Progenitor cell of endocrine pancreas (in vitro differentiated cells): ENCODE results near the gene BRK1. TPM values are rescaled to one million over a fixed set of nuclear protein-coding genes. Genes with fewer than 3 reads are reported as not detected.
A peak's percentile ranks its signal among the peaks of the same experiment; 100 is the strongest.
"Not testable (repeated sequence)": the region's sequence is repeated elsewhere in the genome, so short reads cannot be mapped to it uniquely, and the experiment has no call there.

Experiments used
- DNase-seq: peaks from one replicate; pipeline ENCODE4 v3.0.0; 2021; ENCODE audit warnings: low spot score; ENCODE audit not compliant: unreplicated experiment
- H3K27ac Mint-ChIP-seq: 2 replicates; pipeline ENCODE4 v1.8.0; 2021; ENCODE audit warnings: mild to moderate bottlenecking, moderate library complexity, mixed read lengths
- H3K27me3 Mint-ChIP-seq: 2 replicates; pipeline ENCODE4 v1.8.0; 2021; ENCODE audit warnings: mixed read lengths
- H3K36me3 Mint-ChIP-seq: 2 replicates; pipeline ENCODE4 v1.8.0; 2022; ENCODE audit warnings: mixed read lengths; ENCODE audit not compliant: insufficient read depth
- H3K4me1 Mint-ChIP-seq: 2 replicates; pipeline ENCODE4 v1.8.0; 2021; ENCODE audit warnings: low read depth, mixed read lengths
- H3K4me3 Mint-ChIP-seq: 2 replicates; pipeline ENCODE4 v1.8.0; 2021; ENCODE audit warnings: low read depth, mild to moderate bottlenecking, moderate library complexity, mixed read lengths
- H3K9me3 Mint-ChIP-seq: 2 replicates; pipeline ENCODE4 v1.8.0; 2021; ENCODE audit warnings: low read depth, mixed read lengths
- long read RNA-seq: library from polyadenylated mRNA; unstranded; transcript quantifications from one replicate; pipeline ENCODE4 v2.0.0, GENCODE V29; 2020
- total RNA-seq: library from RNA; stranded (reverse); gene quantifications from 2 replicates; pipeline ENCODE4 v1.2.1, GENCODE V29; 2021
- TF ChIP-seq, protein P1 (sequence below): fragments of 200-600 bp; sonication (generic); IDR thresholded peaks from one replicate; pipeline ENCODE4 v1.5.0; 2021; ENCODE audit warnings: antibody characterized with exemption, mild to moderate bottlenecking; ENCODE audit not compliant: unreplicated experiment

The BRK1 gene
- total RNA-seq: 117 and 123 TPM in 2 replicates
- long read RNA-seq, transcript BRK1-201 (3 exons, 1,233 nt): major isoform, 123 of 128 reads
- long read RNA-seq, partial matches to known transcripts: 0 of 128 reads
- long read RNA-seq, other reads (novel, unspliced or antisense): 5 of 128 reads

GRCh38 chr3:10115326-10116137 is at the start of gene BRK1:
BRK1 (plus strand) TSS chr3:10115675; CDS start chr3:10115702, 27 bp downstream.
- DNase-seq: peak; percentile 78
- TF ChIP-seq, protein P1, sequence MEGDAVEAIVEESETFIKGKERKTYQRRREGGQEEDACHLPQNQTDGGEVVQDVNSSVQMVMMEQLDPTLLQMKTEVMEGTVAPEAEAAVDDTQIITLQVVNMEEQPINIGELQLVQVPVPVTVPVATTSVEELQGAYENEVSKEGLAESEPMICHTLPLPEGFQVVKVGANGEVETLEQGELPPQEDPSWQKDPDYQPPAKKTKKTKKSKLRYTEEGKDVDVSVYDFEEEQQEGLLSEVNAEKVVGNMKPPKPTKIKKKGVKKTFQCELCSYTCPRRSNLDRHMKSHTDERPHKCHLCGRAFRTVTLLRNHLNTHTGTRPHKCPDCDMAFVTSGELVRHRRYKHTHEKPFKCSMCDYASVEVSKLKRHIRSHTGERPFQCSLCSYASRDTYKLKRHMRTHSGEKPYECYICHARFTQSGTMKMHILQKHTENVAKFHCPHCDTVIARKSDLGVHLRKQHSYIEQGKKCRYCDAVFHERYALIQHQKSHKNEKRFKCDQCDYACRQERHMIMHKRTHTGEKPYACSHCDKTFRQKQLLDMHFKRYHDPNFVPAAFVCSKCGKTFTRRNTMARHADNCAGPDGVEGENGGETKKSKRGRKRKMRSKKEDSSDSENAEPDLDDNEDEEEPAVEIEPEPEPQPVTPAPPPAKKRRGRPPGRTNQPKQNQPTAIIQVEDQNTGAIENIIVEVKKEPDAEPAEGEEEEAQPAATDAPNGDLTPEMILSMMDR: no peak
- Mint-ChIP-seq H3K4me1 (peaks cover 10% of the 10 kb centered on the region), H3K9me3 (no peaks in the 10 kb centered on the region), H3K27me3 (peaks cover 7% of the 10 kb centered on the region), H3K4me3 (peak within 1 kb of the TSS; percentile 97), H3K36me3 (peaks cover 2% of the 10 kb centered on the region), H3K27ac (peak within 1 kb of the TSS; percentile 96)

DNA sequence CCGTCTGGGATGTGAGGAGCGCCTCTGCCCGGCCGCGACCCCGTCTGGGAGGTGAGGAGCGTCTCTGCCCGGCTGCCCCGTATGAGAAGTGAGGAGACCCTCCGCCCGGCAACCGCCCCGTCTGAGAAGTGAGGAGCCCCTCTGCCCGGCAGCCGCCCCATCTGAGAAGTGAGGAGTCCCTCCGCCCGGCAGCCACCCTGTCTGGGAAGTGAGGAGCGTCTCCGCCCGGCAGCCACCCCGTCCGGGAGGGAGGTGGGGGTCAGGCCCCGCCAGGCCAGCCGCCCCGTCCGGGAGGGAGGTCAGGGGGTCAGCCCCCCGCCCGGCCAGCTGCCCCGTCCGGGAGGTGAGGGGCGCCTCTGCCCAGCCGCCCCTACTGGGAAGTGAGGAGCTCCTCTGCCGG is 45.4 kb upstream of the BRK1 start:
- H3K27me3 Mint-ChIP-seq, H3K4me3 Mint-ChIP-seq, DNase-seq, H3K4me1 Mint-ChIP-seq, H3K27ac Mint-ChIP-seq: not testable (repeated sequence)
- Mint-ChIP-seq H3K9me3 (peaks cover 10% of the 10 kb centered on the region), H3K36me3 (peaks cover 32% of the 10 kb centered on the region)

GRCh38 chr3:10074666-10075065 is 40.8 kb upstream of the BRK1 start:
- Mint-ChIP-seq H3K27me3 (no peaks in the 10 kb centered on the region), H3K4me1 (no peaks in the 10 kb centered on the region), H3K9me3 (no peaks in the 10 kb centered on the region), H3K36me3 (peaks cover 5% of the 10 kb centered on the region), H3K27ac (no peak overlapping the region), H3K4me3 (no peak overlapping the region)
- no peak for DNase-seq
- TF ChIP-seq, protein P1: no peak

DNA sequence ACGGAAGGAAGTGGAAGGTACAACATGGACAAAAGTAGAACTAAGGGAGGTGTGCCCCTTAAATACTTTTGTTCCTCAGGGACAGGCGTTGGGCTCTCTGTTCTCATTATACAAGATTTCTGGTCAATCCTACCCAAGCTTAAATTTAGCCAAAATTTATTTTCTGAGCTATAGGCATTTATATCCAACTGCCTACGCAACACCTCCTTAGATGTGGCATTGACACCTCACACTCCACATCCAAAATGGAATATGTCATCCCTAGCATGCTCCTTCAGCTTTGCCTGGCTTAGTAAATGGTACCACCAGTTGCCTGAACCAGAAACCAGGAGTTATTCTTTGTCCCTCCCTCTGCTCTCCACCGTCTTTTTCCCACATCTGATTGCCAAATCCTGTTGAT is 33.6 kb upstream of the BRK1 start:
- no peak for DNase-seq
- Mint-ChIP-seq H3K27me3 (no peaks in the 10 kb centered on the region), H3K4me3 (no peak overlapping the region), H3K9me3 (no peaks in the 10 kb centered on the region), H3K4me1 (no peaks in the 10 kb centered on the region), H3K27ac (no peak overlapping the region), H3K36me3 (peaks cover 2% of the 10 kb centered on the region)
- TF ChIP-seq, protein P1: no peak

DNA sequence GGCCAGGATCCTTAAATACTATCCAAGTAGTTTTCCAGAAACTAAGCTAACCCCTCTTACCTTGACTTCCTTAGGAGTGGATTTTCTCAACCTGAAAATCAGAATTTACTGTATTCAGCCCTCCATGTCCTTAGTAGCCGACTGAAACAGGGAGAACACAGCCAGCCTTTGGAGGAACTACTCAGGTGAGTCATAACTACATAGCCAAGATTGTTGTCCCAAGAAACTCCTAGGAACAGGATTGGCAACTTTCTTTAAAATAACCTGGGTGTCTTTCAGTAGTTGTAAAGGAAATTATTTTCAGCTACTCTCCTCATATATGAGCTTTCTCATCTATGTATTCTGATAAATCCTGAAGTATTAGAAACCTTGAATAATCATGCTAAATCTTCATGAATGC is 29.7 kb upstream of the BRK1 start:
- H3K4me1 Mint-ChIP-seq: no peaks in the 10 kb centered on the region
- TF ChIP-seq, protein P1: no peak
- no peak for DNase-seq
- no peaks in the 10 kb centered on the region for H3K9me3 Mint-ChIP-seq
- H3K36me3 Mint-ChIP-seq: peaks cover 6% of the 10 kb centered on the region
- H3K27me3 Mint-ChIP-seq: no peaks in the 10 kb centered on the region
- no peak overlapping the region for H3K27ac Mint-ChIP-seq
- H3K4me3 Mint-ChIP-seq: no peak overlapping the region

DNA sequence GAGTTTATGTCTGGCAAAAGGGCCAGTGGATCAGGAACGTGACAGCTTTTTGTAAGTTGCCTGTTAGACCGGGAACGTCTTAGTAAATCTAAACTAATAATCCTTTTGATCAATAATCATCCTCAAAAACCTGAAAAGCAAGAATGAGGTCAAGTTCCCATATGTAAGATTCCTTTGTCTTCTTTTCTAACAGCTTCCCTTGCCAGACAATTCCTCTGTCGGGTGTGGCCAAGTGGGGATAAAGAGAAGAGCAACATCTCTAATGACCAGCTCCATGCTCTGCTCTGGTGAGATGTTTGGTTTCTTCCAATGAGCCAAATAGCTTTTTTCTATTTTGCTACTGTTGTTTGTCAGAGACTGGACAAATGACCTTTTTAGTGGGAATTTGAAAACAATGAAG is 27.2 kb upstream of the BRK1 start:
- Mint-ChIP-seq H3K9me3 (no peaks in the 10 kb centered on the region), H3K36me3 (peaks cover 11% of the 10 kb centered on the region), H3K27me3 (no peaks in the 10 kb centered on the region), H3K4me1 (no peaks in the 10 kb centered on the region), H3K4me3 (no peak overlapping the region), H3K27ac (peak overlapping the region; percentile 62)
- DNase-seq: no peak
- TF ChIP-seq, protein P1: no peak
